HepG2 (cell line): ENCODE results near the gene YPEL3. TPM values are rescaled to one million over a fixed set of nuclear protein-coding genes. Genes with fewer than 3 reads are reported as not detected.

Experiments
- GATA4 ChIP-seq: sonication (generic); IDR thresholded peaks from 2 replicates; pipeline ENCODE4 v1.6.1; 2016; ENCODE audit warnings: antibody characterized with exemption, low read depth, borderline replicate concordance
- NFIC ChIP-seq: IDR thresholded peaks from 2 replicates; pipeline ENCODE4 v1.6.1; 2012; ENCODE audit warnings: mild to moderate bottlenecking, low read length, inconsistent platforms
- NPAS2 ChIP-seq: sonication (generic); formaldehyde crosslinking; IDR thresholded peaks from 2 replicates; pipeline ENCODE4 v1.8.0; 2022; ENCODE audit warnings: mild to moderate bottlenecking, missing genetic modification reagents, borderline replicate concordance
- SAP130 ChIP-seq: IDR thresholded peaks from 2 replicates; pipeline ENCODE4 v1.6.1; 2016; ENCODE audit warnings: low read depth
- SNRNP70 ChIP-seq: fragments of 200-400 bp; formaldehyde crosslinking; IDR thresholded peaks from 2 replicates; pipeline ENCODE4 v1.6.1; 2017; ENCODE audit warnings: mild to moderate bottlenecking, low read depth, low read length, moderate library complexity
- SP4 ChIP-seq: sonication (generic); formaldehyde crosslinking; IDR thresholded peaks from 2 replicates; pipeline ENCODE4 v1.8.1; 2023; ENCODE audit warnings: mild to moderate bottlenecking, missing genetic modification reagents
- SPEN ChIP-seq: sonication (generic); formaldehyde crosslinking; IDR thresholded peaks from 2 replicates; pipeline ENCODE4 v1.5.1; 2020; ENCODE audit warnings: low read depth, mild to moderate bottlenecking, missing genetic modification reagents
- U2AF2 ChIP-seq: fragments of 200-400 bp; formaldehyde crosslinking; IDR thresholded peaks from 2 replicates; pipeline ENCODE4 v1.6.1; 2017; ENCODE audit warnings: low read depth, mild to moderate bottlenecking, low read length
- ZNF232 ChIP-seq: sonication (generic); formaldehyde crosslinking; IDR thresholded peaks from 2 replicates; pipeline ENCODE4 v1.4.0; 2020; ENCODE audit warnings: missing genetic modification reagents, borderline replicate concordance
- ZNF484 ChIP-seq: sonication (generic); formaldehyde crosslinking; IDR thresholded peaks from 2 replicates; pipeline ENCODE4 v1.5.1; 2020; ENCODE audit warnings: mild to moderate bottlenecking, low read depth, missing genetic modification reagents, borderline replicate concordance
- ZNF703 ChIP-seq: sonication (generic); formaldehyde crosslinking; IDR thresholded peaks from 2 replicates; pipeline ENCODE4 v1.5.1; 2020; ENCODE audit warnings: missing genetic modification reagents, mild to moderate bottlenecking, moderate library complexity, borderline replicate concordance
- ZNF766 ChIP-seq: sonication (generic); formaldehyde crosslinking; IDR thresholded peaks from 2 replicates; pipeline ENCODE4 v1.5.0; 2020; ENCODE audit warnings: missing genetic modification reagents, borderline replicate concordance
- ZNF839 ChIP-seq: sonication (generic); formaldehyde crosslinking; IDR thresholded peaks from 2 replicates; pipeline ENCODE4 v1.4.0; 2020; ENCODE audit warnings: missing genetic modification reagents, mild to moderate bottlenecking, borderline replicate concordance
- ZNF841 ChIP-seq: sonication (generic); formaldehyde crosslinking; IDR thresholded peaks from 2 replicates; pipeline ENCODE4 v1.8.1; 2023; ENCODE audit warnings: missing genetic modification reagents, borderline replicate concordance
- polyA plus RNA-seq, 8 experiments: library from polyadenylated mRNA; depleted of rRNA in 3 of 8; stranded (reverse) in 7 of 8; unstranded in 1 of 8; fragments of >200 nt; fragmentation: Illumina TruSeq in 4 of 8; extraction: Trizol in 4 of 8; gene quantifications; 2 replicates each; pipeline versions ENCODE4 v1.2.1 to v1.2.3, GENCODE V29; 2011 to 2016; ENCODE audit warnings: low read depth in 4 of 8, missing spikeins in 1 of 8, mixed read lengths in 1 of 8; ENCODE audit not compliant: insufficient read depth in 1 of 8
- total RNA-seq, 5 experiments: library from RNA; depleted of rRNA; stranded (reverse); fragments of >200 nt; fragmentation: Illumina TruSeq; extraction: Trizol; gene quantifications; 2 replicates each; pipeline ENCODE4 v1.2.3, GENCODE V29; 2016; ENCODE audit warnings: low read depth in 1 of 5
- TF ChIP-seq, protein P1 (sequence below): sonication (generic); formaldehyde crosslinking; IDR thresholded peaks from 2 replicates; pipeline ENCODE4 v1.8.1; 2022; ENCODE audit warnings: mild to moderate bottlenecking, missing genetic modification reagents
- TF ChIP-seq, protein P2 (sequence below): sonication (generic); formaldehyde crosslinking; IDR thresholded peaks from 2 replicates; pipeline ENCODE4 v1.9.0; 2021; ENCODE audit warnings: missing genetic modification reagents, mild to moderate bottlenecking, borderline replicate concordance
- TF ChIP-seq, protein P3 (sequence below): sonication (generic); formaldehyde crosslinking; IDR thresholded peaks from 2 replicates; pipeline ENCODE4 v1.4.0; 2020; ENCODE audit warnings: mild to moderate bottlenecking, missing genetic modification reagents
- TF ChIP-seq, protein P4 (sequence below): sonication (generic); formaldehyde crosslinking; IDR thresholded peaks from 2 replicates; pipeline ENCODE4 v1.8.0; 2023; ENCODE audit warnings: mild to moderate bottlenecking, missing genetic modification reagents
- TF ChIP-seq, protein P5 (sequence below): sonication (generic); formaldehyde crosslinking; IDR thresholded peaks from 2 replicates; pipeline ENCODE4 v1.8.0; 2022; ENCODE audit warnings: mild to moderate bottlenecking, missing genetic modification reagents; ENCODE audit not compliant: insufficient replicate concordance
- TF ChIP-seq, protein P6 (sequence below): sonication (generic); formaldehyde crosslinking; IDR thresholded peaks from 2 replicates; pipeline ENCODE4 v1.4.0; 2020; ENCODE audit warnings: mild to moderate bottlenecking, missing genetic modification reagents

Gene YPEL3
- total and polyA plus RNA-seq, 2 of the 13 experiments (the other 11 are each of a cell fraction or from before 2014, with no cell fraction given), result 5.4 to 47.0 TPM

DNA sequence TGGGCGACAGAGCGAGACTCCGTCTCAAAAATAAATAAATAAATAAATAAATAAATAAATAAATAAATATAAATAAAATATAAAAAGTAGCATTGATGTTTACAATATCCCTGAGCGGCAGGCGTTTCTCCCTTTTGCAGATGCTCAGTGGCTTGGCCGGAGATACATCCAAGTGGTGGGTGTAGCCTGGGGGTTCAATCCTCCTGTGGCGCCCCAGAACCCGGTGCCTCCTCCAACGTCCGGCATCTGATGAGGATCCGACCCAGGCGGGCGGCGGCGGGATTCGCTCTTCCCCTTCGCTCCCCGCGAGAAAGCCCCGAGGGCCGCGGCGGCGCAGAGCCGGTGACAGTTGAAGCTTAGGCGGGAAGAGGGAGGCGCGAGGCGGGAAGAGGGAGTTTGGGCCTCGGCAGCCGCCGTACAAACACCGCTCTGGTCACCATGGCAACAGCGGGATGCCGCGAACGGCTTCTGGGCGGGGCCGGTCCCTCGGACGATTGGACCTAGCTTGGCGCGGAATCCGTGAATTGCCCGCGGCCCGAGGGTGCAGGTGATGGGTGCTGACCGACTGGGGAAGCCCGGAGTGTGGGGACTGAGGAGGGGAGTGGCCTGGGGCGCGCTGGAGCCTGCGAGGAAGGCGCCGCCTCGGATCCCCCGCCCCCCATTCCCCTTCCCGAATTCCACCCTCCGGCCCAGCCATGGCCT, 43.2 kb downstream of the YPEL3 start (continued):
- no peak for TF ChIP-seq ZNF703 (CRISPR knock-in tag)
- TF ChIP-seq SP4 (CRISPR knock-in tag), result peak; percentile 96
- TF ChIP-seq, protein P1, sequence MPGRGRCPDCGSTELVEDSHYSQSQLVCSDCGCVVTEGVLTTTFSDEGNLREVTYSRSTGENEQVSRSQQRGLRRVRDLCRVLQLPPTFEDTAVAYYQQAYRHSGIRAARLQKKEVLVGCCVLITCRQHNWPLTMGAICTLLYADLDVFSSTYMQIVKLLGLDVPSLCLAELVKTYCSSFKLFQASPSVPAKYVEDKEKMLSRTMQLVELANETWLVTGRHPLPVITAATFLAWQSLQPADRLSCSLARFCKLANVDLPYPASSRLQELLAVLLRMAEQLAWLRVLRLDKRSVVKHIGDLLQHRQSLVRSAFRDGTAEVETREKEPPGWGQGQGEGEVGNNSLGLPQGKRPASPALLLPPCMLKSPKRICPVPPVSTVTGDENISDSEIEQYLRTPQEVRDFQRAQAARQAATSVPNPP, result peak; percentile 97
- peak; percentile 91; the same call in 1 of the 2 replicates for TF ChIP-seq ZNF841 (CRISPR knock-in tag)
- peak; percentile 99 for TF ChIP-seq SAP130
- 0 out of 2 replicates have a peak, but pooled peaks have one; percentile 21 for TF ChIP-seq ZNF484 (CRISPR knock-in tag)
- TF ChIP-seq NPAS2 (CRISPR knock-in tag), result no peak
- no peak for TF ChIP-seq SNRNP70
- TF ChIP-seq, protein P2, sequence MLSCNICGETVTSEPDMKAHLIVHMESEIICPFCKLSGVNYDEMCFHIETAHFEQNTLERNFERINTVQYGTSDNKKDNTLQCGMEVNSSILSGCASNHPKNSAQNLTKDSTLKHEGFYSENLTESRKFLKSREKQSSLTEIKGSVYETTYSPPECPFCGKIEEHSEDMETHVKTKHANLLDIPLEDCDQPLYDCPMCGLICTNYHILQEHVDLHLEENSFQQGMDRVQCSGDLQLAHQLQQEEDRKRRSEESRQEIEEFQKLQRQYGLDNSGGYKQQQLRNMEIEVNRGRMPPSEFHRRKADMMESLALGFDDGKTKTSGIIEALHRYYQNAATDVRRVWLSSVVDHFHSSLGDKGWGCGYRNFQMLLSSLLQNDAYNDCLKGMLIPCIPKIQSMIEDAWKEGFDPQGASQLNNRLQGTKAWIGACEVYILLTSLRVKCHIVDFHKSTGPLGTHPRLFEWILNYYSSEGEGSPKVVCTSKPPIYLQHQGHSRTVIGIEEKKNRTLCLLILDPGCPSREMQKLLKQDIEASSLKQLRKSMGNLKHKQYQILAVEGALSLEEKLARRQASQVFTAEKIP (CRISPR knock-in tag), result no peak
- TF ChIP-seq SPEN (CRISPR knock-in tag), result peak; percentile 98
- peak; percentile 88 for TF ChIP-seq ZNF232
- peak; percentile 87; the same call in 1 of the 2 replicates for TF ChIP-seq ZNF839
- TF ChIP-seq, protein P3, sequence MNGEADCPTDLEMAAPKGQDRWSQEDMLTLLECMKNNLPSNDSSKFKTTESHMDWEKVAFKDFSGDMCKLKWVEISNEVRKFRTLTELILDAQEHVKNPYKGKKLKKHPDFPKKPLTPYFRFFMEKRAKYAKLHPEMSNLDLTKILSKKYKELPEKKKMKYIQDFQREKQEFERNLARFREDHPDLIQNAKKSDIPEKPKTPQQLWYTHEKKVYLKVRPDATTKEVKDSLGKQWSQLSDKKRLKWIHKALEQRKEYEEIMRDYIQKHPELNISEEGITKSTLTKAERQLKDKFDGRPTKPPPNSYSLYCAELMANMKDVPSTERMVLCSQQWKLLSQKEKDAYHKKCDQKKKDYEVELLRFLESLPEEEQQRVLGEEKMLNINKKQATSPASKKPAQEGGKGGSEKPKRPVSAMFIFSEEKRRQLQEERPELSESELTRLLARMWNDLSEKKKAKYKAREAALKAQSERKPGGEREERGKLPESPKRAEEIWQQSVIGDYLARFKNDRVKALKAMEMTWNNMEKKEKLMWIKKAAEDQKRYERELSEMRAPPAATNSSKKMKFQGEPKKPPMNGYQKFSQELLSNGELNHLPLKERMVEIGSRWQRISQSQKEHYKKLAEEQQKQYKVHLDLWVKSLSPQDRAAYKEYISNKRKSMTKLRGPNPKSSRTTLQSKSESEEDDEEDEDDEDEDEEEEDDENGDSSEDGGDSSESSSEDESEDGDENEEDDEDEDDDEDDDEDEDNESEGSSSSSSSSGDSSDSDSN, result peak; percentile 84
- TF ChIP-seq, protein P4, sequence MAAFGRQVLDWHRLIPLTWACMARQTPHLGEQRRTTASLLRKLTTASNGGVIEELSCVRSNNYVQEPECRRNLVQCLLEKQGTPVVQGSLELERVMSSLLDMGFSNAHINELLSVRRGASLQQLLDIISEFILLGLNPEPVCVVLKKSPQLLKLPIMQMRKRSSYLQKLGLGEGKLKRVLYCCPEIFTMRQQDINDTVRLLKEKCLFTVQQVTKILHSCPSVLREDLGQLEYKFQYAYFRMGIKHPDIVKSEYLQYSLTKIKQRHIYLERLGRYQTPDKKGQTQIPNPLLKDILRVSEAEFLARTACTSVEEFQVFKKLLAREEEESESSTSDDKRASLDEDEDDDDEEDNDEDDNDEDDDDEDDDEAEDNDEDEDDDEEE (CRISPR knock-in tag), result peak; percentile 94
- TF ChIP-seq NFIC, result no peak
- no peak for TF ChIP-seq GATA4
- peak; percentile 94 for TF ChIP-seq ZNF766
- TF ChIP-seq U2AF2, result no peak
- TF ChIP-seq, protein P5, sequence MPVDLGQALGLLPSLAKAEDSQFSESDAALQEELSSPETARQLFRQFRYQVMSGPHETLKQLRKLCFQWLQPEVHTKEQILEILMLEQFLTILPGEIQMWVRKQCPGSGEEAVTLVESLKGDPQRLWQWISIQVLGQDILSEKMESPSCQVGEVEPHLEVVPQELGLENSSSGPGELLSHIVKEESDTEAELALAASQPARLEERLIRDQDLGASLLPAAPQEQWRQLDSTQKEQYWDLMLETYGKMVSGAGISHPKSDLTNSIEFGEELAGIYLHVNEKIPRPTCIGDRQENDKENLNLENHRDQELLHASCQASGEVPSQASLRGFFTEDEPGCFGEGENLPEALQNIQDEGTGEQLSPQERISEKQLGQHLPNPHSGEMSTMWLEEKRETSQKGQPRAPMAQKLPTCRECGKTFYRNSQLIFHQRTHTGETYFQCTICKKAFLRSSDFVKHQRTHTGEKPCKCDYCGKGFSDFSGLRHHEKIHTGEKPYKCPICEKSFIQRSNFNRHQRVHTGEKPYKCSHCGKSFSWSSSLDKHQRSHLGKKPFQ (CRISPR knock-in tag), result peak; percentile 92
- TF ChIP-seq, protein P6, sequence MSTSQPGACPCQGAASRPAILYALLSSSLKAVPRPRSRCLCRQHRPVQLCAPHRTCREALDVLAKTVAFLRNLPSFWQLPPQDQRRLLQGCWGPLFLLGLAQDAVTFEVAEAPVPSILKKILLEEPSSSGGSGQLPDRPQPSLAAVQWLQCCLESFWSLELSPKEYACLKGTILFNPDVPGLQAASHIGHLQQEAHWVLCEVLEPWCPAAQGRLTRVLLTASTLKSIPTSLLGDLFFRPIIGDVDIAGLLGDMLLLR, result peak; percentile 87
